K562 (cell line): Measurements from ENCODE around the gene ZNF669. TPM values are rescaled to one million over a fixed set of nuclear protein-coding genes. Genes with fewer than 3 reads are reported as not detected.
A peak's percentile ranks its signal among the peaks of the same experiment; 100 is the strongest.

ENCODE experiments used
- ATAC-seq: fragments of 200-7000 bp; cut with Tn5 transposase; 3 replicates; pipeline ENCODE4 v1.9.1; 2020; ENCODE audit warnings: moderate library complexity
- BruUV-seq: library from RNA; stranded (reverse); fragments of 400-500 nt; replicated peaks from 2 replicates; lab custom pipeline; 2021; lab: Mats Ljungman, UMichigan
- CTCF ChIA-PET: fragments of 300-600 bp; formaldehyde crosslinking; extraction: SDS; loops from one replicate; lab custom pipeline; 2021; ENCODE audit warnings: low intra/inter-chr PET ratio; lab: Yijun Ruan, JAX
- POLR2A ChIA-PET: fragments of 300-600, 350-650 bp; sonication (Branson Sonifier 250); formaldehyde crosslinking; extraction: SDS; loops from one replicate; lab custom pipeline; 2021; ENCODE audit warnings: antibody characterized with exemption, inconsistent platforms; lab: Yijun Ruan, JAX
- DNase-seq, 4 experiments: peaks; one replicate each; pipeline versions ENCODE4 v3.0.0 to v3.0.0-alpha.2; 2011 to 2018; ENCODE audit warnings: low spot score in 3 of 4, mixed read lengths in 3 of 4; ENCODE audit errors: extremely low read depth in 1 of 4
- FAIRE-seq: peaks from 2 replicates; lab custom pipeline; 2011; peaks lifted over from hg19 to GRCh38; lab: Jason Lieb, UNC
- H2AFZ ChIP-seq: 2 replicates; pipeline ENCODE4 v1.6.0; 2011; ENCODE audit warnings: low read depth, low read length, control low read depth, inconsistent platforms
- H3K27ac ChIP-seq: fragments of 200-600 bp; 3 replicates; pipeline ENCODE4 v1.8.0; 2011; ENCODE audit warnings: low read depth, mild to moderate bottlenecking, control low read depth, inconsistent platforms, low read length, moderate library complexity, mixed read lengths; ENCODE audit errors: extremely low read depth
- H3K27me3 ChIP-seq, 2 experiments: fragments of 300-600 bp in 1 of 2; 2 replicates in 1 of 2; 3 replicates in 1 of 2; pipeline versions ENCODE4 v1.6.0 to v1.8.0; 2011; ENCODE audit warnings: inconsistent platforms in 2 of 2, low read length in 2 of 2, mild to moderate bottlenecking in 1 of 2, mixed read lengths in 1 of 2, moderate library complexity in 1 of 2; ENCODE audit not compliant: control insufficient read depth in 2 of 2, insufficient read depth in 2 of 2
- H3K36me3 ChIP-seq: fragments of 300-600 bp; 3 replicates; pipeline ENCODE4 v1.8.0; 2011; ENCODE audit warnings: mild to moderate bottlenecking, low read length, inconsistent platforms; ENCODE audit not compliant: control insufficient read depth, insufficient read depth
- H3K4me1 ChIP-seq, 2 experiments: fragments of 200-600 bp in 1 of 2; replicated peaks in 1 of 2; 2 replicates in 1 of 2; 3 replicates in 1 of 2; pipeline versions ENCODE4 v1.5.1 to v1.8.0; 2011; ENCODE audit warnings: inconsistent platforms in 2 of 2, low read length in 2 of 2, mild to moderate bottlenecking in 1 of 2, mixed read lengths in 1 of 2, moderate library complexity in 1 of 2; ENCODE audit not compliant: control insufficient read depth in 2 of 2, insufficient read depth in 2 of 2
- H3K4me2 ChIP-seq: 2 replicates; pipeline ENCODE4 v1.6.1; 2011; ENCODE audit warnings: low read length, control low read depth, inconsistent platforms, mixed read lengths; ENCODE audit not compliant: insufficient read depth
- H3K4me3 ChIP-seq: fragments of 200-600 bp; sonication (generic), shearing (Covaris generic); 2 replicates; pipeline ENCODE4 v1.5.1; 2016; ENCODE audit warnings: control low read depth, inconsistent platforms
- H3K79me2 ChIP-seq: fragments of 200-600 bp; 3 replicates; pipeline ENCODE4 v1.8.0; 2011; ENCODE audit warnings: low read length, inconsistent platforms; ENCODE audit not compliant: control insufficient read depth, insufficient read depth
- H3K9ac ChIP-seq, 2 experiments: 2 replicates each; pipeline versions ENCODE4 v1.6.0 to v1.6.1; 2011; ENCODE audit warnings: low read depth in 2 of 2, low read length in 2 of 2, control low read depth in 1 of 2, inconsistent platforms in 1 of 2, mild to moderate bottlenecking in 1 of 2, mixed read lengths in 1 of 2; ENCODE audit not compliant: insufficient read depth in 1 of 2
- H3K9me1 ChIP-seq: one replicate; pipeline ENCODE4 v1.6.0; 2011; ENCODE audit warnings: inconsistent platforms, mild to moderate bottlenecking, low read length, moderate library complexity; ENCODE audit not compliant: control insufficient read depth, insufficient read depth
- H3K9me3 ChIP-seq: replicated peaks from 2 replicates; pipeline ENCODE4 v1.5.1; 2011; ENCODE audit warnings: low read depth, low read length, inconsistent platforms; ENCODE audit not compliant: control insufficient read depth, insufficient read depth
- H4K20me1 ChIP-seq: replicated peaks from 2 replicates; pipeline ENCODE4 v1.6.1; 2011; ENCODE audit warnings: low read length, inconsistent platforms, mixed read lengths; ENCODE audit not compliant: control insufficient read depth, insufficient read depth
- C11orf30 ChIP-seq: fragments of 450-650 bp; IDR thresholded peaks from 2 replicates; pipeline ENCODE4 v1.6.1; 2016; ENCODE audit warnings: low read depth, mild to moderate bottlenecking
- CBX2 ChIP-seq: fragments of 200-600 bp; sonication (generic); IDR thresholded peaks from one replicate; pipeline ENCODE4 v1.6.1; 2012; ENCODE audit warnings: mild to moderate bottlenecking, low read length, inconsistent platforms; ENCODE audit not compliant: insufficient read depth, poor library complexity, severe bottlenecking
- GATAD2B ChIP-seq: fragments of 450-650 bp; IDR thresholded peaks from 2 replicates; pipeline ENCODE4 v1.6.1; 2017; ENCODE audit warnings: mild to moderate bottlenecking, borderline replicate concordance
- HDGF ChIP-seq: fragments of 450-650 bp; IDR thresholded peaks from 2 replicates; pipeline ENCODE4 v1.6.1; 2016
- JUN ChIP-seq, 2 experiments: sonication (generic) in 1 of 2; formaldehyde crosslinking in 1 of 2; IDR thresholded peaks; 2 replicates each; pipeline versions ENCODE4 v1.6.1 to v1.8.0; 2012 to 2022; ENCODE audit warnings: borderline replicate concordance in 2 of 2, mild to moderate bottlenecking in 2 of 2, improper control_type of control experiment in 1 of 2, low read depth in 1 of 2, low read length in 1 of 2, missing genetic modification reagents in 1 of 2
- MAFF ChIP-seq: IDR thresholded peaks from 2 replicates; pipeline ENCODE4 v1.6.1; 2012; ENCODE audit warnings: low read length, improper control_type of control experiment
- MAFG ChIP-seq: fragments of 450-650 bp; conservative IDR thresholded peaks from 2 replicates; pipeline ENCODE4 v1.6.1; 2016; ENCODE audit warnings: missing genetic modification characterization, missing compliant biosample characterization
- MAFK ChIP-seq: IDR thresholded peaks from 2 replicates; pipeline ENCODE4 v1.6.1; 2011; ENCODE audit warnings: low read length, improper control_type of control experiment
- MECOM ChIP-seq: fragments of 250-450 bp; sonication (Bioruptor Pico); IDR thresholded peaks from 2 replicates; pipeline ENCODE4 v1.8.0; 2022; ENCODE audit warnings: inconsistent platforms
- NCOA6 ChIP-seq: fragments of 450-650 bp; IDR thresholded peaks from 2 replicates; pipeline ENCODE4 v1.6.1; 2017; ENCODE audit warnings: mild to moderate bottlenecking
- NFE2L1 ChIP-seq: fragments of 450-650 bp; IDR thresholded peaks from 2 replicates; pipeline ENCODE4 v1.6.1; 2016; ENCODE audit warnings: missing genetic modification characterization, low read depth, mild to moderate bottlenecking, missing compliant biosample characterization, moderate library complexity, borderline replicate concordance
- NUFIP1 ChIP-seq: fragments of 450-650 bp; IDR thresholded peaks from 2 replicates; pipeline ENCODE4 v1.6.1; 2018; ENCODE audit not compliant: partially characterized antibody
- PURB ChIP-seq: sonication (generic); formaldehyde crosslinking; IDR thresholded peaks from 2 replicates; pipeline ENCODE4 v1.9.0; 2021; ENCODE audit warnings: low read depth, mild to moderate bottlenecking, missing genetic modification reagents
- SNIP1 ChIP-seq: fragments of 450-650 bp; IDR thresholded peaks from 2 replicates; pipeline ENCODE4 v1.7.1; 2017; ENCODE audit warnings: low read depth, mild to moderate bottlenecking
- TGIF2 ChIP-seq: sonication (generic); formaldehyde crosslinking; IDR thresholded peaks from 2 replicates; pipeline ENCODE4 v1.8.1; 2022; ENCODE audit warnings: mild to moderate bottlenecking, missing genetic modification reagents, moderate library complexity
- U2AF1 ChIP-seq: fragments of 200-400 bp; formaldehyde crosslinking; optimal IDR thresholded peaks from 2 replicates; pipeline ENCODE3; 2017; ENCODE audit warnings: mild to moderate bottlenecking, low read depth, low read length, moderate library complexity
- WHSC1 ChIP-seq: IDR thresholded peaks from one replicate; pipeline ENCODE4 v1.6.1; 2012; ENCODE audit warnings: low read length, control low read depth, inconsistent platforms
- ZNF184 ChIP-seq: sonication (generic); formaldehyde crosslinking; IDR thresholded peaks from 2 replicates; pipeline ENCODE4 v1.5.0; 2020; ENCODE audit warnings: missing genetic modification reagents
- ZNF316 ChIP-seq: fragments of 450-650 bp; IDR thresholded peaks from 2 replicates; pipeline ENCODE4 v1.6.1; 2016
- WGBS: fragments of 100-300 bp; shearing (Covaris generic); methylation state at CpG from one replicate; pipeline ENCODE4 v1.1.6; 2016; ENCODE audit warnings: low coverage, mixed read lengths; ENCODE audit not compliant: insufficient coverage; ENCODE audit errors: missing lambda C conversion rate; 5-methylcytosine and 5-hydroxymethylcytosine counted together
- in situ Hi-C: fragments of 300-500 bp; cut with MboI; formaldehyde crosslinking; loops from 4 replicates; pipeline ENCODE4 v1.15.0; 2018; ENCODE audit warnings: inconsistent platforms, mixed read lengths
- intact Hi-C: fragments of 100-400 bp; cut with micrococcal nuclease; formaldehyde crosslinking; loops from 2 replicates; pipeline ENCODE4 v1.14.2; 2022
- polyA plus RNA-seq, 8 experiments: library from polyadenylated mRNA; depleted of rRNA in 4 of 8; stranded (reverse) in 5 of 8; unstranded in 3 of 8; fragments of >200 nt; fragmentation: Nextera tagmentation in 2 of 8; fragmentation: Illumina TruSeq in 1 of 8; extraction: Ambion mirVana in 2 of 8; extraction: Trizol in 1 of 8; gene quantifications; 2 replicates each; pipeline versions ENCODE4 v1.2.1 to v1.2.3, GENCODE V29; 2011 to 2014; ENCODE audit warnings: inconsistent platforms in 1 of 8, missing spikeins in 1 of 8
- total RNA-seq, 7 experiments: library from RNA; depleted of rRNA in 6 of 7; stranded (reverse); fragments of >200 nt in 6 of 7; fragmentation: Illumina TruSeq in 2 of 7; extraction: Trizol in 2 of 7; gene quantifications; 2 replicates each; pipeline versions ENCODE4 v1.2.1 to v1.2.3, GENCODE V29; 2011 to 2021; ENCODE audit warnings: low replicate concordance in 1 of 7

The ZNF669 gene
- total and polyA plus RNA-seq, 9 of the 15 experiments (the other 6 are each of a cell fraction or from before 2014, with no cell fraction given), result 5.3 to 18.3 (median 10.2) TPM

- WGBS, result 89% methylated on average over 4 of the region's 4 CpGs
- POLR2A ChIA-PET, result no interaction called here
- intact Hi-C loops, result no loop called here
Observed at GRCh38 chr1:247060771-247061170, 43.4 kb downstream of the ZNF669 start.

GRCh38 chr1:247056071-247056470 lies 48.1 kb downstream of the ZNF669 start:
- H3K4me1 ChIP-seq, result peaks cover 0 to 5% of the 10 kb centered on the region in 2 experiments; a peak in 2 of 5 replicates
- no peak for FAIRE-seq
- ATAC-seq, result no peak
- intact Hi-C loops, result no loop called here
- H3K27me3 ChIP-seq, result no peaks in the 10 kb centered on the region
- ChIA-PET POLR2A (no interaction called here), CTCF (no interaction called here)
- H4K20me1 ChIP-seq, result no peaks in the 10 kb centered on the region
- no peak overlapping the region for H3K4me3 ChIP-seq
- in situ Hi-C loops, result no loop called here
- no peak overlapping the region for H3K9ac ChIP-seq
- BruUV-seq, result no TSS peak
- H3K4me2 ChIP-seq, result no peak overlapping the region
- no peak for DNase-seq
- 86% methylated on average over 2 of the region's 2 CpGs for WGBS
- no peak overlapping the region for H3K27ac ChIP-seq
- peaks cover 63% of the 10 kb centered on the region for H3K79me2 ChIP-seq
- H3K9me1 ChIP-seq, result no peaks in the 10 kb centered on the region
- H3K36me3 ChIP-seq, result no peaks in the 10 kb centered on the region
- peaks cover 29% of the 10 kb centered on the region for H3K9me3 ChIP-seq
- H2AFZ ChIP-seq, result no peak overlapping the region
- TF ChIP-seq CBX2 (no peak), PURB (no peak), ZNF184 (CRISPR knock-in tag) (no peak), NCOA6 (no peak), HDGF (no peak)

More at GRCh38 chr1:247060771-247061170, 43.4 kb downstream of the ZNF669 start:
- peaks cover 76% of the 10 kb centered on the region for H3K79me2 ChIP-seq
- H3K9me3 ChIP-seq, result peaks cover 9% of the 10 kb centered on the region
- H2AFZ ChIP-seq, result no peak overlapping the region
- TF ChIP-seq SNIP1 (no peak), U2AF1 (no peak), MAFK (peak; percentile 73; the same call in 1 of the 2 replicates), NUFIP1 (no peak), ZNF316 (peak; percentile 82), JUN (IDR thresholded peaks at IDR 0.05; ENCODE audit: borderline replicate concordance, low read depth, low read length) (no peak), JUN (CRISPR knock-in tag; IDR thresholded peaks at IDR 0.05; ENCODE audit: borderline replicate concordance) (no peak), GATAD2B (no peak), MAFG (tag) (peak; percentile 69), C11orf30 (peak; percentile 73), TGIF2 (no peak), NFE2L1 (no peak), MECOM (CRISPR knock-in tag) (no peak), MAFF (peak; percentile 68; the same call in 1 of the 2 replicates), WHSC1 (no peak)
- BruUV-seq, result no TSS peak
- H3K9me1 ChIP-seq, result no peaks in the 10 kb centered on the region
- no peak overlapping the region for H3K4me3 ChIP-seq
- FAIRE-seq (no peak), ATAC-seq (no peak), DNase-seq (no peak)
- no peaks in the 10 kb centered on the region for H3K4me1 ChIP-seq
- no peaks in the 10 kb centered on the region for H3K27me3 ChIP-seq
- H3K36me3 ChIP-seq, result no peaks in the 10 kb centered on the region; the same call in 2 of the 3 replicates
- H3K27ac ChIP-seq, result no peak overlapping the region
- no peak overlapping the region for H3K9ac ChIP-seq
- no peaks in the 10 kb centered on the region for H4K20me1 ChIP-seq
- CTCF ChIA-PET, result no interaction called here
- in situ Hi-C loops, result no loop called here
- H3K4me2 ChIP-seq, result no peak overlapping the region
